GM19397 (cell line): ENCODE data around the gene GSDME.
A peak's percentile ranks its signal among the peaks of the same experiment; 100 is the strongest.
"Not testable (repeated sequence)": the region's sequence is repeated elsewhere in the genome, so short reads cannot be mapped to it uniquely, and the experiment has no call there.

ENCODE experiments used
- ATAC-seq: cut with Tn5 transposase; IDR thresholded peaks from one replicate; pipeline ENCODE4 v1.9.1; 2021; ENCODE audit warnings: mild to moderate bottlenecking, moderate library complexity; ENCODE audit not compliant: unreplicated experiment

The GSDME gene

GRCh38 chr7:24742506-24743162 is 14.6 kb downstream of the GSDME start:
- no peak for ATAC-seq

GRCh38 chr7:24741679-24742505 is 15.4 kb downstream of the GSDME start:
- ATAC-seq = no peak

GRCh38 chr7:24740871-24741270 is 16.4 kb downstream of the GSDME start:
- no peak for ATAC-seq

GRCh38 chr7:24739306-24739705 is 18.0 kb downstream of the GSDME start:
- ATAC-seq = no peak

- ATAC-seq = no peak
Observed at GRCh38 chr7:24738577-24738976, 18.7 kb downstream of the GSDME start.

GRCh38 chr7:24737281-24737680 is 20.0 kb downstream of the GSDME start:
- no peak for ATAC-seq

- ATAC-seq = not testable (repeated sequence)
Observed at GRCh38 chr7:24735594-24735993, 21.7 kb downstream of the GSDME start.

GRCh38 chr7:24734306-24734705 is 23.0 kb downstream of the GSDME start:
- ATAC-seq = no peak

GRCh38 chr7:24733414-24734060 is 23.7 kb downstream of the GSDME start:
- peak; percentile 17 for ATAC-seq

- ATAC-seq = peak; percentile 62
Observed at GRCh38 chr7:24732646-24733413, 24.4 kb downstream of the GSDME start.

- ATAC-seq = no peak
Observed at GRCh38 chr7:24731313-24731712, 26.0 kb downstream of the GSDME start.

- ATAC-seq = no peak
Observed at GRCh38 chr7:24730018-24730369, 27.3 kb downstream of the GSDME start.

GRCh38 chr7:24729365-24730017 is 27.8 kb downstream of the GSDME start:
- ATAC-seq = no peak

- no peak for ATAC-seq
Observed at GRCh38 chr7:24728503-24729364, 28.5 kb downstream of the GSDME start.

- ATAC-seq = no peak
Observed at GRCh38 chr7:24728121-24728500, 29.2 kb downstream of the GSDME start.

- ATAC-seq = peak; percentile 63
Observed at GRCh38 chr7:24727154-24728120, 29.8 kb downstream of the GSDME start.

- ATAC-seq = no peak
Observed at GRCh38 chr7:24725554-24726241, 31.6 kb downstream of the GSDME start.
